Neural cell (in vitro differentiated cells): ENCODE measurements around the gene GIPC1. TPM values are rescaled to one million over a fixed set of nuclear protein-coding genes. Genes with fewer than 3 reads are reported as not detected.

Source experiments
- H2AFZ ChIP-seq: fragments of 200-600, 300-800 bp; sonication (generic), shearing (Covaris generic); 2 replicates; pipeline ENCODE4 v1.6.0; 2014; ENCODE audit warnings: low read depth, mild to moderate bottlenecking, antibody characterized with exemption, low read length, moderate library complexity
- H3F3A ChIP-seq: fragments of 200-600 bp; shearing (Covaris generic); 2 replicates; pipeline ENCODE4 v1.6.1; 2016; ENCODE audit warnings: mild to moderate bottlenecking, moderate library complexity, mixed read lengths, antibody characterized with exemption, low read length; ENCODE audit not compliant: insufficient read depth, poor library complexity, severe bottlenecking
- H3K27ac ChIP-seq: fragments of 200-600, 300-800 bp; sonication (generic), shearing (Covaris generic); 2 replicates; pipeline ENCODE4 v1.5.1; 2014; ENCODE audit warnings: mild to moderate bottlenecking, low read length, moderate library complexity
- H3K27me3 ChIP-seq: fragments of 300-800, 200-600 bp; sonication (generic), shearing (Covaris generic); 2 replicates; pipeline ENCODE4 v1.6.0; 2014; ENCODE audit warnings: mild to moderate bottlenecking, low read depth, low read length, moderate library complexity; ENCODE audit not compliant: insufficient read depth
- H3K36me3 ChIP-seq: fragments of 300-800, 200-600 bp; sonication (generic), shearing (Covaris generic); 2 replicates; pipeline ENCODE4 v1.5.1; 2014; ENCODE audit warnings: mild to moderate bottlenecking, antibody characterized with exemption, low read length, moderate library complexity; ENCODE audit not compliant: insufficient read depth
- H3K4me2 ChIP-seq: fragments of 300-800, 200-600 bp; sonication (generic), shearing (Covaris generic); 2 replicates; pipeline ENCODE4 v1.6.0; 2014; ENCODE audit warnings: mild to moderate bottlenecking, low read length
- H3K4me3 ChIP-seq: fragments of 300-800, 200-600 bp; sonication (generic), shearing (Covaris generic); 2 replicates; pipeline ENCODE4 v1.5.1; 2014; ENCODE audit warnings: mild to moderate bottlenecking, low read length, moderate library complexity
- H3K79me2 ChIP-seq: fragments of 200-600 bp; shearing (Covaris generic); replicated peaks from 2 replicates; pipeline ENCODE4 v1.6.0; 2014; ENCODE audit warnings: mild to moderate bottlenecking, low read length, moderate library complexity; ENCODE audit not compliant: insufficient read depth
- H3K9ac ChIP-seq: fragments of 300-800, 200-600 bp; sonication (generic), shearing (Covaris generic); 2 replicates; pipeline ENCODE4 v1.6.1; 2016; ENCODE audit warnings: mild to moderate bottlenecking, low read length, mixed read lengths
- H3K9me2 ChIP-seq: fragments of 200-600 bp; shearing (Covaris generic); 2 replicates; pipeline ENCODE4 v1.6.1; 2016; ENCODE audit warnings: mild to moderate bottlenecking, low read length, mixed read lengths; ENCODE audit not compliant: insufficient read depth
- H3K9me3 ChIP-seq: fragments of 200-600, 300-800 bp; sonication (generic), shearing (Covaris generic); 2 replicates; pipeline ENCODE4 v1.6.1; 2016; ENCODE audit warnings: mild to moderate bottlenecking, mixed run types, low read length, moderate library complexity, mixed read lengths
- H4K20me1 ChIP-seq: fragments of 200-600 bp; shearing (Covaris generic); 2 replicates; pipeline ENCODE4 v1.6.1; 2016; ENCODE audit warnings: mild to moderate bottlenecking, mixed run types; ENCODE audit not compliant: insufficient read depth
- EP300 ChIP-seq: fragments of 450-650 bp; conservative IDR thresholded peaks from 2 replicates; pipeline ENCODE4 v1.6.1; 2014; ENCODE audit warnings: antibody characterized with exemption, mild to moderate bottlenecking, moderate library complexity; ENCODE audit not compliant: poor library complexity, severe bottlenecking
- EZH2 ChIP-seq: fragments of 200-600, 300-800 bp; shearing (Covaris generic), sonication (generic); IDR thresholded peaks from 2 replicates; pipeline ENCODE4 v1.6.1; 2014; ENCODE audit warnings: antibody characterized with exemption, low read length, borderline replicate concordance, mild to moderate bottlenecking; ENCODE audit not compliant: insufficient read depth, poor library complexity, severe bottlenecking
- MXI1 ChIP-seq: fragments of 450-650 bp; conservative IDR thresholded peaks from 2 replicates; pipeline ENCODE4 v1.6.1; 2014; ENCODE audit warnings: antibody characterized with exemption, mild to moderate bottlenecking; ENCODE audit not compliant: poor library complexity, severe bottlenecking
- POLR2AphosphoS5 ChIP-seq: IDR thresholded peaks from 2 replicates; pipeline ENCODE4 v1.6.1; 2012
- RAD21 ChIP-seq: fragments of 450-650 bp; conservative IDR thresholded peaks from 2 replicates; pipeline ENCODE4 v1.6.1; 2014; ENCODE audit warnings: antibody characterized with exemption, mild to moderate bottlenecking, moderate library complexity
- SMC3 ChIP-seq: fragments of 450-650 bp; conservative IDR thresholded peaks from 2 replicates; pipeline ENCODE4 v1.6.1; 2014; ENCODE audit warnings: antibody characterized with exemption, mild to moderate bottlenecking, moderate library complexity; ENCODE audit not compliant: poor library complexity
- TAF1 ChIP-seq: IDR thresholded peaks from 2 replicates; pipeline ENCODE4 v1.6.1; 2012; ENCODE audit warnings: low read depth
- polyA plus RNA-seq: library from polyadenylated mRNA; depleted of rRNA; stranded (reverse); fragments of >200 nt; gene quantifications from 2 replicates; pipeline ENCODE4 v1.2.3, GENCODE V29; 2014
- TF ChIP-seq, protein P1 (sequence below): IDR thresholded peaks from 2 replicates; pipeline ENCODE4 v1.6.1; 2012; ENCODE audit warnings: borderline replicate concordance
- TF ChIP-seq, protein P2 (sequence below): fragments of 450-650 bp; IDR thresholded peaks from 2 replicates; pipeline ENCODE4 v1.5.1; 2014; ENCODE audit warnings: antibody characterized with exemption, mild to moderate bottlenecking, moderate library complexity; ENCODE audit not compliant: poor library complexity, severe bottlenecking

The GIPC1 gene
- polyA plus RNA-seq, 1 donor from 2014 or later, result 128 TPM

DNA sequence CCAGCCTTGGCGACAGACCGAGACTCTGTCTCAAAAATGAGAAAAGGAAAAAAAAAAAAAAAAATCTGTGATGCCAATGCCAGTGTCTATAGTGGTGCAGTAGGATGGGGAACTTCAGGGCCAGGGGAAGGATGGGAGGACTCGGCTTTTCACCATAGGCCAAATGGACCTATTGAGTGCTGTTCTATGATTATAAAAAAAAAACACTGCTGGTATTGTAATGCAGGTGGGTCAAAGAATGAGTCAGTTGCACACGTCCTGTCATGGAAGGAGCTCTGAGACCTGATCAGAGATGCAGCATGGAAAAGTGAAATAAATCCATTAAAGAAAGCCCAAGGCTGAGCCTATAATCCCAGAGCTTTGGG lies 15.3 kb upstream of the GIPC1 start:
- Histone ChIP-seq H3K27me3 (no peaks in the 10 kb centered on the region), H3K27ac (no peak overlapping the region), H2AFZ (no peak overlapping the region), H3K9me3 (no peaks in the 10 kb centered on the region), H3K9ac (no peak overlapping the region), H3F3A (no peaks in the 10 kb centered on the region), H3K4me2 (no peak overlapping the region), H4K20me1 (no peaks in the 10 kb centered on the region), H3K79me2 (peaks cover 3% of the 10 kb centered on the region), H3K36me3 (no peaks in the 10 kb centered on the region), H3K9me2 (no peaks in the 10 kb centered on the region), H3K4me3 (no peak overlapping the region)
- no peak for TF ChIP-seq SMC3
- TF ChIP-seq, protein P1, sequence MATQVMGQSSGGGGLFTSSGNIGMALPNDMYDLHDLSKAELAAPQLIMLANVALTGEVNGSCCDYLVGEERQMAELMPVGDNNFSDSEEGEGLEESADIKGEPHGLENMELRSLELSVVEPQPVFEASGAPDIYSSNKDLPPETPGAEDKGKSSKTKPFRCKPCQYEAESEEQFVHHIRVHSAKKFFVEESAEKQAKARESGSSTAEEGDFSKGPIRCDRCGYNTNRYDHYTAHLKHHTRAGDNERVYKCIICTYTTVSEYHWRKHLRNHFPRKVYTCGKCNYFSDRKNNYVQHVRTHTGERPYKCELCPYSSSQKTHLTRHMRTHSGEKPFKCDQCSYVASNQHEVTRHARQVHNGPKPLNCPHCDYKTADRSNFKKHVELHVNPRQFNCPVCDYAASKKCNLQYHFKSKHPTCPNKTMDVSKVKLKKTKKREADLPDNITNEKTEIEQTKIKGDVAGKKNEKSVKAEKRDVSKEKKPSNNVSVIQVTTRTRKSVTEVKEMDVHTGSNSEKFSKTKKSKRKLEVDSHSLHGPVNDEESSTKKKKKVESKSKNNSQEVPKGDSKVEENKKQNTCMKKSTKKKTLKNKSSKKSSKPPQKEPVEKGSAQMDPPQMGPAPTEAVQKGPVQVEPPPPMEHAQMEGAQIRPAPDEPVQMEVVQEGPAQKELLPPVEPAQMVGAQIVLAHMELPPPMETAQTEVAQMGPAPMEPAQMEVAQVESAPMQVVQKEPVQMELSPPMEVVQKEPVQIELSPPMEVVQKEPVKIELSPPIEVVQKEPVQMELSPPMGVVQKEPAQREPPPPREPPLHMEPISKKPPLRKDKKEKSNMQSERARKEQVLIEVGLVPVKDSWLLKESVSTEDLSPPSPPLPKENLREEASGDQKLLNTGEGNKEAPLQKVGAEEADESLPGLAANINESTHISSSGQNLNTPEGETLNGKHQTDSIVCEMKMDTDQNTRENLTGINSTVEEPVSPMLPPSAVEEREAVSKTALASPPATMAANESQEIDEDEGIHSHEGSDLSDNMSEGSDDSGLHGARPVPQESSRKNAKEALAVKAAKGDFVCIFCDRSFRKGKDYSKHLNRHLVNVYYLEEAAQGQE, result no peak
- TF ChIP-seq EP300, result no peak
- TF ChIP-seq, protein P2, sequence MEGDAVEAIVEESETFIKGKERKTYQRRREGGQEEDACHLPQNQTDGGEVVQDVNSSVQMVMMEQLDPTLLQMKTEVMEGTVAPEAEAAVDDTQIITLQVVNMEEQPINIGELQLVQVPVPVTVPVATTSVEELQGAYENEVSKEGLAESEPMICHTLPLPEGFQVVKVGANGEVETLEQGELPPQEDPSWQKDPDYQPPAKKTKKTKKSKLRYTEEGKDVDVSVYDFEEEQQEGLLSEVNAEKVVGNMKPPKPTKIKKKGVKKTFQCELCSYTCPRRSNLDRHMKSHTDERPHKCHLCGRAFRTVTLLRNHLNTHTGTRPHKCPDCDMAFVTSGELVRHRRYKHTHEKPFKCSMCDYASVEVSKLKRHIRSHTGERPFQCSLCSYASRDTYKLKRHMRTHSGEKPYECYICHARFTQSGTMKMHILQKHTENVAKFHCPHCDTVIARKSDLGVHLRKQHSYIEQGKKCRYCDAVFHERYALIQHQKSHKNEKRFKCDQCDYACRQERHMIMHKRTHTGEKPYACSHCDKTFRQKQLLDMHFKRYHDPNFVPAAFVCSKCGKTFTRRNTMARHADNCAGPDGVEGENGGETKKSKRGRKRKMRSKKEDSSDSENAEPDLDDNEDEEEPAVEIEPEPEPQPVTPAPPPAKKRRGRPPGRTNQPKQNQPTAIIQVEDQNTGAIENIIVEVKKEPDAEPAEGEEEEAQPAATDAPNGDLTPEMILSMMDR, result no peak
- no peak for TF ChIP-seq EZH2
- TF ChIP-seq RAD21, result no peak
- TF ChIP-seq MXI1, result no peak
- TF ChIP-seq POLR2AphosphoS5, result no peak
- TF ChIP-seq TAF1, result no peak

DNA sequence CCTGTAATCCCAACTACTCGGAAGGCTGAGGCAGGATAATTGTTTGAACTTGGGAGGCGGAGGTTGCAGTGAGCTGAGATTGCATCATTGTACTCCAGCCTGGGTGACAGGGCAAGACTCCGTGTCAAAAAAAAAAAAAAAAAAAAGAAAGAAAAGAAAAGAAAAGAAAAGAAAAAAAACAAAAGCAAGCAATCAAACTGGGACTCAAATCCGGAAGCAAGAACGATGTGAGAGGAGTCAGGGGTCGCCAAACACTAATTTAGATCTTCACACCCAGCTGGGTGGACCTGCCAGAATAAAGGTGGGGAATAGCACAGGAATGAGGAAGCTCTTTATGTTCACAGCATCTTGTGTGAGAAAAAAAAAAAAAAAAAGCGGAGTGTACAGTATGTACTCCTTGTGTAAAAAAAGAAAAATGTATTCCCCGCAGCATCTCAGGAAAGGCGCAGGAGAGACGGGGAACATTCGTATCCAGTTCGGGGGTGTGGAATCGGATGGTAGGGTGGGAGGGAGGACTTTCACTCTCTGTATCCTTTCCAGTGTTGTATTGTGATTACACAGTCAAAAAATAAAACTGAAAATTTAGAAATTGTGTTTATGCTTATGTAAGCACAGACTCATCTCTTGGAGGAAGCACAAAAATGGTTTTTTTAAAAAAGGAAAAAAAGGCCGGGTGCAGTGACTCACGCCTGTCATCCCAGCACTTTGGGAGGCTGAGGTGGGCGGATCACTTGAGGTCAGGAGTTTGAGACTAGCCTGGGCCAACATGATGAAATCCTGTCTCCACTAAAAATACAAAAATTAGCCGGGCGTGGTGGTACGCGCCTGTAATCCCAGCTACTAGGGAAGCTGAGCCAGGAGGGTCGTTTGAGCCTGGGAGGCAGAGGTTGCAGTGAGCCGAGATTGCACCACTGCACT lies 14.6 kb upstream of the GIPC1 start:
- no peak overlapping the region for H3K9ac ChIP-seq
- no peak for TF ChIP-seq MXI1
- no peak for TF ChIP-seq POLR2AphosphoS5
- no peak for TF ChIP-seq EZH2
- TF ChIP-seq, protein P1, result no peak
- TF ChIP-seq, protein P2, result no peak
- no peak for TF ChIP-seq EP300
- no peak for TF ChIP-seq TAF1
- TF ChIP-seq SMC3, result no peak
- TF ChIP-seq RAD21, result no peak
- no peaks in the 10 kb centered on the region for H3K9me2 ChIP-seq
- H3K4me2 ChIP-seq, result no peak overlapping the region
- no peaks in the 10 kb centered on the region for H3K9me3 ChIP-seq
- H3K27ac ChIP-seq, result no peak overlapping the region
- no peaks in the 10 kb centered on the region for H3F3A ChIP-seq
- H2AFZ ChIP-seq, result no peak overlapping the region
- no peaks in the 10 kb centered on the region for H3K27me3 ChIP-seq
- no peaks in the 10 kb centered on the region for H3K79me2 ChIP-seq
- no peaks in the 10 kb centered on the region for H4K20me1 ChIP-seq
- no peaks in the 10 kb centered on the region for H3K36me3 ChIP-seq
- no peak overlapping the region for H3K4me3 ChIP-seq
